ENCODE measurements around the gene HPCA. TPM values are rescaled to one million over a fixed set of nuclear protein-coding genes. Genes with fewer than 3 reads are reported as not detected.
A peak's percentile ranks its signal among the peaks of the same experiment; 100 is the strongest.

Gene HPCA
- total and polyA plus RNA-seq, 10 donors, result 0.29 to 0.33 (median 0.32) TPM; not detected in 7

DNA sequence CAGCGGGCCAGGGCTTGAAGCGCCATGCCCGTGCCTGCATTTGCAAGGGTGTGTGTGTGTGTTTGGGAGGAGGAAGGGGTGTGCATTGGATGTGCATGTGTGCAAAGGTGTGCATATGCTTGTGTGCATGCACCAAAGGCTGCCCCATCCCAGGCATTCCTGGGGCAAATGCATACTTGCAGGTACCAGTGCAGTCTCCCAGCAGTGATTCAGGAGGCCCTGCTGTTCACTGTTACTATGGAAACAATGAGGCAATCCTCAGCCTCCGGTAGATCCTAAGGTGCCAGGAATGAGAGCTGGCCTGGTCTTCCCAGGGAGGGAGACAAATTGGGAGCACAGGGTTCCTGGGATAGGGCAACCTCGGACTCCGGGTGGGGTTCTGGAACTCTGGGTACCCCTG lies 8.1 kb upstream of the HPCA start:
- no peak overlapping the region for H3K27ac ChIP-seq
- no peak for TF ChIP-seq POLR2A (IDR thresholded peaks at IDR 0.05)
- TF ChIP-seq, protein P1, sequence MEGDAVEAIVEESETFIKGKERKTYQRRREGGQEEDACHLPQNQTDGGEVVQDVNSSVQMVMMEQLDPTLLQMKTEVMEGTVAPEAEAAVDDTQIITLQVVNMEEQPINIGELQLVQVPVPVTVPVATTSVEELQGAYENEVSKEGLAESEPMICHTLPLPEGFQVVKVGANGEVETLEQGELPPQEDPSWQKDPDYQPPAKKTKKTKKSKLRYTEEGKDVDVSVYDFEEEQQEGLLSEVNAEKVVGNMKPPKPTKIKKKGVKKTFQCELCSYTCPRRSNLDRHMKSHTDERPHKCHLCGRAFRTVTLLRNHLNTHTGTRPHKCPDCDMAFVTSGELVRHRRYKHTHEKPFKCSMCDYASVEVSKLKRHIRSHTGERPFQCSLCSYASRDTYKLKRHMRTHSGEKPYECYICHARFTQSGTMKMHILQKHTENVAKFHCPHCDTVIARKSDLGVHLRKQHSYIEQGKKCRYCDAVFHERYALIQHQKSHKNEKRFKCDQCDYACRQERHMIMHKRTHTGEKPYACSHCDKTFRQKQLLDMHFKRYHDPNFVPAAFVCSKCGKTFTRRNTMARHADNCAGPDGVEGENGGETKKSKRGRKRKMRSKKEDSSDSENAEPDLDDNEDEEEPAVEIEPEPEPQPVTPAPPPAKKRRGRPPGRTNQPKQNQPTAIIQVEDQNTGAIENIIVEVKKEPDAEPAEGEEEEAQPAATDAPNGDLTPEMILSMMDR (IDR thresholded peaks at IDR 0.05 in 8 of 11, conservative IDR thresholded peaks at IDR 0.05 in 3 of 11), result no peak
- TF ChIP-seq POLR2AphosphoS5 (IDR thresholded peaks at IDR 0.05), result no peak
- WGBS, 5 donors, result 74 to 88% (median 81%) methylated on average over 4 to 6 of the region's 6 CpGs
- intact Hi-C loops (cut with DNase I; ENCODE audit: low total_unique reads), result no loop called here
- peaks cover 0 to 77% (median 3%) of the 10 kb centered on the region in 7 donors for H3K27me3 ChIP-seq (replicated peaks in 1 of 7)
- H3K9me3 ChIP-seq, result no peaks in the 10 kb centered on the region
- H3K4me1 ChIP-seq, result peaks cover 0 to 9% (median 6%) of the 10 kb centered on the region in 6 donors
- H3K36me3 ChIP-seq, result no peaks in the 10 kb centered on the region
- no peak overlapping the region for H3K4me3 ChIP-seq
- peak; percentile 22 for DNase-seq

DNA sequence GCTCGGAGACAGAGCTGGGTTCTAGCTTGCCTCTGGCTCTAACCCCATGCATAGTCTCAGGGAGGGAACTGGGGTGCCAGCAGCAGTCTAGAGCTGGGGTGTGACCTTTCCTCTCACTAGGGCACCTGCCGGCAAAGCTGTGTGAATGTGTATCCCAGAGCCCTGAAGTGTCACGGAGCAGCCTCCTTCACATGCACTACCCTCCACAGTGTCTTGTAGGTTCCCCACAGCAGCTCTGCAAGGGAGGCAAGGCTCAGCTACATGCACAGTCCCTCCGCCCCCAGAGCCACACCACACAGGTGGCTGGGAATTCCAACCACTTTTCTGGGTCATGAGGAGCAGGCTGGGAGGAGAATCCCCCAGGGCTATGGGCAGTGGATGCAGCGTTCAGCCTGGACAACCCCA lies 7.7 kb upstream of the HPCA start:
- H3K4me1 ChIP-seq, result peaks cover 0 to 9% (median 6%) of the 10 kb centered on the region in 6 donors
- TF ChIP-seq POLR2A (IDR thresholded peaks at IDR 0.05) (no peak), POLR2AphosphoS5 (IDR thresholded peaks at IDR 0.05) (no peak)
- TF ChIP-seq, protein P1 (IDR thresholded peaks at IDR 0.05 in 8 of 11, conservative IDR thresholded peaks at IDR 0.05 in 3 of 11), result no peak
- H3K27me3 ChIP-seq (replicated peaks in 1 of 7), result peaks cover 0 to 77% (median 3%) of the 10 kb centered on the region in 7 donors
- peak; percentile 61 for DNase-seq
- WGBS, 5 donors, result 75 to 92% (median 80%) methylated on average over 4 to 5 of the region's 5 CpGs
- no peaks in the 10 kb centered on the region for H3K36me3 ChIP-seq
- intact Hi-C loops (cut with DNase I; ENCODE audit: low total_unique reads), result no loop called here
- H3K9me3 ChIP-seq, result no peaks in the 10 kb centered on the region
- H3K4me3 ChIP-seq, result no peak overlapping the region
- no peak overlapping the region for H3K27ac ChIP-seq

DNA sequence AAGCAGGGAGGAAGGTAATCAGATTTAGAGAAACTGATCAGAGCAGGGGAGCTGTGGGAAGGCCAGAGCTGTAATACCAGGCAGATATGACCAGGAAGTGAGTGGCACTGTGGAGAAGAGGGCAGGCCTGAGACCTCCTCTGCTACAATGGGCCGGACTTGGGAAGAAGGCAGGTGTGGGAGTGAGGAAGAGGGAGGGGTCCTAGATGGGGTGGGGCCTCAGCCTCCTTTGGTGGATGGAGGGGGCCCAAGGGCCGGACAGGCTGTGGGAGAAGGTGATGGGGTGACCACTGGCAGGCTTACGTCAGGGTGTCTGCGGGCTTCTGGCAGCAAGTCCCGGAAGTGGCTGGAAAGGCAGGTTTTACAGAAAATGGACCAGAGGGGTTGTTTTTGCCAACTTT lies 5.0 kb upstream of the HPCA start:
- TF ChIP-seq POLR2A (IDR thresholded peaks at IDR 0.05) (no peak), POLR2AphosphoS5 (IDR thresholded peaks at IDR 0.05) (no peak)
- TF ChIP-seq, protein P1 (IDR thresholded peaks at IDR 0.05 in 8 of 11, conservative IDR thresholded peaks at IDR 0.05 in 3 of 11), result no peak
- DNase-seq, result peak; percentile 42
- H3K4me1 ChIP-seq, result peaks cover 0 to 18% (median 7%) of the 10 kb centered on the region in 6 donors
- H3K4me3 ChIP-seq, result no peak overlapping the region
- WGBS, 5 donors, result 73 to 88% (median 83%) methylated on average over 5 of the region's 5 CpGs
- H3K9me3 ChIP-seq, result no peaks in the 10 kb centered on the region
- no peaks in the 10 kb centered on the region for H3K36me3 ChIP-seq
- intact Hi-C loops (cut with DNase I; ENCODE audit: low total_unique reads), result no loop called here
- peaks cover 0 to 79% (median 23%) of the 10 kb centered on the region in 7 donors for H3K27me3 ChIP-seq (replicated peaks in 1 of 7)
- H3K27ac ChIP-seq, result no peak overlapping the region

DNA sequence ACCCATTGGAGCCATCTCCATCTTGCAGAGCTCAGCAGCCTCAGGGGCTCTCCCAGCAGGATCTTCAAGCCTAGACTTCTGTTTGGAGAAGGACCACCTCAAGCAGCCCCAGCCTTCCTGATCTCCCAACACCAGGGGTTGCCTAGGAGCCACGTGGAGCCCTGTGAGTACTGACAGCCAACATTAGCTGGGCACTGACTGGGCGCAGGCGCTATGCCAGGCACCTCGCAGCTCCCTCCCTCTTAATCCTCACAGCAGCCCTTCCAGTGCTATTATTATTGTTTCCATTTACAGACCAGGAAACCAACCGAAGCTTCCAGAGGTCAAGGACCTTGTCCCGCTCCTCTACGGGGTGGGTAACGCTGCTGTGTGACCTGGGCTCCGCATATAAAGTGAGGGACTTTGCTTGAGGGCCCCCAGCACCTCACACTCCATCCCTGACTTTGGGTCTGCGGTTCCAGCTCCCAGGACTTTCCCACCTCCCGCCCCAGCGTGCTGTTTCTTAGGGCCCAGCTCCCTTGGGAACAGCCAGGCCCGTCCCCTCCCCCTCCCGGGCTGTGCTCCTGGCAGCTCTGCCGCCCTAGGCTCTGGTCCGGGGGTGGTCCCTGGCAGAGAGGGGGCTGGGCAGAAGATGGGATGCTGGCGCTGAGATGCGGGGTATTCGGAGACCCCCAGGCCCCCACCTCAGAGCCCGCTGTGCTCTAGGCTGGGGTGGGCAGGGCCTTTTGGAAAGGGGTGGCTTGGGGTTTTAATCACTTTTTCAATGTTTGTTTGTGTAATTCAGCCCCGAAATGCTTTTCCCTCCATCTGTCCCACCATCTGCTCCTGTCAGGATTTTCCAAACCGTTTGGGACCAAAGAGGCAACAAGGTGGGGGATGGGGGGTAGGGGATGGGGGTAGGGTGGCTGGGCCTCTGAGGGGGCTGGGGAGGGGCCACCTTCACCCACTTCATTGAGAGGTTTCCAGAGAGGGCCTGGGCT lies 4.1 kb upstream of the HPCA start:
- intact Hi-C loops (cut with DNase I; ENCODE audit: low total_unique reads), result no loop called here
- 22 to 33% (median 28%) methylated on average over 15 to 22 of the region's 22 CpGs for WGBS, 5 donors

More for the DNA sequence above, 4.1 kb upstream of the HPCA start:
- peak; percentile 41 for DNase-seq
- peaks cover 0 to 16% (median 9%) of the 10 kb centered on the region in 6 donors for H3K4me1 ChIP-seq
- H3K4me3 ChIP-seq, result no peak overlapping the region
- H3K27me3 ChIP-seq (replicated peaks in 1 of 7), result peaks cover 0 to 79% (median 28%) of the 10 kb centered on the region in 7 donors
- TF ChIP-seq, protein P1 (IDR thresholded peaks at IDR 0.05 in 8 of 11, conservative IDR thresholded peaks at IDR 0.05 in 3 of 11), result no peak
- no peak for TF ChIP-seq POLR2AphosphoS5 (IDR thresholded peaks at IDR 0.05)
- no peak for TF ChIP-seq POLR2A (IDR thresholded peaks at IDR 0.05)
- no peaks in the 10 kb centered on the region for H3K36me3 ChIP-seq
- no peaks in the 10 kb centered on the region for H3K9me3 ChIP-seq
- no peak overlapping the region for H3K27ac ChIP-seq
